Common myeloid progenitor, CD34-positive (primary cell): ENCODE measurements around the gene SNRNP200.

Experiments used
- CTCF ChIA-PET: fragments of 350-600 bp; sonication (Branson Sonifier 250); formaldehyde crosslinking; loops from one replicate; lab custom pipeline; 2021; ENCODE audit warnings: antibody characterized with exemption; lab: Charles Lee
- POLR2A ChIA-PET: fragments of 350-600 bp; sonication (Branson Sonifier 250); formaldehyde crosslinking; loops from one replicate; lab custom pipeline; 2021; ENCODE audit warnings: antibody characterized with exemption; lab: Charles Lee
- DNase-seq, 3 donors: peaks; one replicate each; pipeline versions ENCODE4 v3.0.0 to v3.0.0-alpha.2; 2013
- H3K27ac ChIP-seq, 2 experiments: 1 replicate in 1 of 2; 2 replicates in 1 of 2; pipeline ENCODE4 v1.7.0; 2013; ENCODE audit warnings: inconsistent platforms in 2 of 2, low read length in 2 of 2, mild to moderate bottlenecking in 2 of 2, low read depth in 1 of 2, moderate library complexity in 1 of 2; ENCODE audit not compliant: severe bottlenecking in 2 of 2, insufficient read depth in 1 of 2, poor library complexity in 1 of 2
- H3K27me3 ChIP-seq, 5 experiments: replicated peaks in 2 of 5; 1 replicate in 3 of 5; 2 replicates in 2 of 5; pipeline versions ENCODE4 v1.6.1 to v1.7.0; 2013; ENCODE audit warnings: low read length in 4 of 5, mild to moderate bottlenecking in 2 of 5, moderate library complexity in 2 of 5, inconsistent platforms in 1 of 5; ENCODE audit not compliant: insufficient read depth in 5 of 5, control insufficient read depth in 4 of 5
- H3K36me3 ChIP-seq, 4 experiments: 1 replicate in 2 of 4; 2 replicates in 2 of 4; pipeline versions ENCODE4 v1.6.1 to v1.7.0; 2013; ENCODE audit warnings: low read length in 3 of 4, control low read depth in 1 of 4, mild to moderate bottlenecking in 1 of 4; ENCODE audit not compliant: control insufficient read depth in 4 of 4, insufficient read depth in 4 of 4
- H3K4me1 ChIP-seq, 4 experiments: 1 replicate in 3 of 4; 2 replicates in 1 of 4; pipeline versions ENCODE4 v1.6.1 to v1.7.1; 2013; ENCODE audit warnings: low read length in 3 of 4, mild to moderate bottlenecking in 3 of 4, control low read depth in 1 of 4, inconsistent platforms in 1 of 4, moderate library complexity in 1 of 4; ENCODE audit not compliant: control insufficient read depth in 4 of 4, insufficient read depth in 4 of 4; ENCODE audit errors: control extremely low read depth in 1 of 4
- H3K4me3 ChIP-seq, 7 experiments: 1 replicate in 4 of 7; 2 replicates in 3 of 7; pipeline versions ENCODE4 v1.5.1 to v1.7.0; 2013; ENCODE audit warnings: mild to moderate bottlenecking in 7 of 7, low read length in 6 of 7, moderate library complexity in 6 of 7, inconsistent platforms in 2 of 7, low read depth in 2 of 7, control low read depth in 1 of 7; ENCODE audit not compliant: insufficient read depth in 4 of 7, control insufficient read depth in 1 of 7; ENCODE audit errors: extremely low read depth in 1 of 7
- H3K9me3 ChIP-seq, 5 experiments: 1 replicate in 4 of 5; 2 replicates in 1 of 5; pipeline versions ENCODE4 v1.6.1 to v1.7.1; 2013; ENCODE audit warnings: low read length in 4 of 5, mild to moderate bottlenecking in 2 of 5, inconsistent platforms in 1 of 5, low read depth in 1 of 5, moderate library complexity in 1 of 5; ENCODE audit not compliant: control insufficient read depth in 4 of 5, insufficient read depth in 2 of 5; ENCODE audit errors: control extremely low read depth in 1 of 5
- WGBS: methylation state at CpG from one replicate; pipeline ENCODE4 v1.1.5; 2013; ENCODE audit not compliant: insufficient coverage; 5-methylcytosine and 5-hydroxymethylcytosine counted together

SNRNP200 gene

DNA sequence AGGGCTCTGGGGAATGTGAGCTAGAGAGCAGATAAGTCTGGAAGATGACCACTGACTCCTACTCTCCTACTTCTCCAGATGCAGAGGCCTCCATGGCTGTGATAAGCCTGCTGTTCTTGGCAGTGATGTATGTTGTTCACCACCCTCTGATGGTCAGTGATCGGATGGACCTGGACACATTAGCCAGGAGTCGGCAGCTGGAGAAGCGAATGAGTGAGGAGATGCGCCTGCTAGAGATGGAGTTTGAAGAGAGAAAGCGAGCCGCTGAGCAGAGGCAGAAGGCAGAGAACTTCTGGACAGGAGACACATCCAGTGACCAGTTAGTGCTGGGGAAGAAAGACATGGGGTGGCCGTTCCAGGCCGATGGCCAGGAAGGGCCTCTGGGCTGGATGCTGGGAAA is 21.2 kb upstream of the SNRNP200 start:
- 100% methylated on average over 8 of the region's 8 CpGs for WGBS
- POLR2A ChIA-PET, result no interaction called here
- no peak overlapping the region for H3K27ac ChIP-seq

DNA sequence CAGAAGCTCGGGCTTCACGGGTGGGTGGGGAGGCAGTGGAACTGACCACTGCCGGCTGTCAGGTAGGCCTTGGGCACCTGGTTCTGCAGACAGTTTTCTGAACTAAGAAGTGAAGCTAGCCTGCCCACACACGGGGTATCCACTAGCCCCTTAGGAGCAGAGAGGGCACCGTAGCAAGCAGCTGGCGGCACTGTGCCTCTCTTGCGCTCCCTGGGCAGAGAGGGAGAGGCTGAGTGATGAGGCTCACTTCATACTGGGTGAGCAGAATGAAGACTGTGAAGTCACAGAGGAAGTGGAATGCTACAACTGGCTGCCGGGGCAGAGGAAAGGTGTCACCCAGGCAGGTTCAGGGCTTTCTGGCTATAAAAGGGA is 20.5 kb upstream of the SNRNP200 start:
- Histone ChIP-seq H3K27me3 (no peaks in the 10 kb centered on the region), H3K4me3 (peak overlapping the region; percentile 59 to 89 (median 80)), H3K4me1 (peaks cover 6 to 40% (median 33%) of the 10 kb centered on the region in 4 experiments), H3K36me3 (peaks cover 0 to 33% (median 11%) of the 10 kb centered on the region in 4 experiments), H3K9me3 (no peaks in the 10 kb centered on the region), H3K27ac (no peak overlapping the region)
- 4% methylated on average over 8 of the region's 8 CpGs for whole genome bisulfite sequencing
- POLR2A ChIA-PET, result interaction anchor here (0.7 to 1.2 kb wide), 2 partner anchors 8 to 20 kb away, joined by 4 to 6 read pairs; partner anchors contain the start of gene SNRNP200
- peak in 2 of 3 donors; percentile 40 to 55 for DNase-seq
- CTCF ChIA-PET, result interaction anchor here (0.8 to 3.1 kb wide), 3 partner anchors 8 to 23 kb away, joined by 4 to 17 read pairs (median 5); partner anchors contain the start of gene NCAPH

More for the DNA sequence above, 21.2 kb upstream of the SNRNP200 start:
- CTCF ChIA-PET, result interaction anchor here (1.1 to 1.5 kb wide), 2 partner anchors 19 to 24 kb away, joined by 3 to 5 read pairs; no protein-coding TSS in a partner anchor
- Histone ChIP-seq H3K27me3 (no peaks in the 10 kb centered on the region), H3K4me1 (peaks cover 6 to 34% (median 27%) of the 10 kb centered on the region in 4 experiments), H3K9me3 (no peaks in the 10 kb centered on the region), H3K4me3 (peak overlapping the region in 1 of 7 experiments; percentile 77), H3K36me3 (peaks cover 0 to 33% (median 11%) of the 10 kb centered on the region in 4 experiments)
- DNase-seq, result no peak

DNA sequence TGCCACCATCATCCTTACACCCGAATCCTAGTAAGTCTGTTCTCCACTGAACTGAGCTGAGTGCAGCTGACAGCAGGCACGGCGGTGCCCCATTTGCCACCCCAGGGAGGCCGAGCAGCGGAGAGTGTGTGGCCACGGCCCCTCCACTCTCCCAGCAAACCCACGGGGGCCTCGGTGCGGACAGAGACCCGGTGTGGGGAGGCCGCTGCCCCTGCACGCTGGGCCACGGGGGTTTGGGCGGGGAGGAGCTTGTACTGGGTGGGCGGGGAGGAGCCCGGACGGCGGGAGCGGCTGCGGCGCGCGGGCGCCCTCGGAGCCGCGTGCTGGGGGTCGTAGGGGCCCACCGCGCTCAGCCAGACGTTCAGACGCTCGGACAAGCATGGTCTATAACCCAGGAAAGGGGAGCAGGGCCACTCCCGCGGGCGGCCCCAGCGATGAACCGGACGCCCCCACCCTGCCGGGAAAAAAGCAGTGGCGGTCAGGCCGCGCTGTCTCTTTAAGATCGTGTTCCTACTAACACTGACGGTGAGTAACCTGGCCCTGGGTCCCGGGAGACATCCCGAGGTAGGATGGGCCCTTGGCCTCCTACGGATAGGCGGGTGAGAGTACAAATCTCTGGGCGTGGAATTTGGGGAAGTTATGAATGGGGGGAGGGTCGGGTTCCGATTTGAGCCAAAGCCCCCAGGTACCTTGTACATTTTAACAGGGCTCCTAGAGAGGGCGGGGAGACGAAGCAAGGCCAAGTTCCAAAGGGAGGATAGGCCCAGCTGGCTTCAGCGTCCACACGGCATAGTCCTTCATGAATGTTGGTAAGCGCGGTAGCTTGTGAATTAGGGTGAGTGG is 19.9 kb upstream of the SNRNP200 start, which contains the start of gene ITPRIPL1:
Gene ITPRIPL1 (plus strand): TSS at position 277 of the 843 bp plus-strand sequence. CDS start 523 bp downstream, at position 800.
- H3K36me3 ChIP-seq, result peaks cover 0 to 33% (median 11%) of the 10 kb centered on the region in 4 experiments
- H3K9me3 ChIP-seq, result no peaks in the 10 kb centered on the region
- H3K27me3 ChIP-seq, result no peaks in the 10 kb centered on the region
- under 1% methylated on average over 45 of the region's 58 CpGs for WGBS
- H3K4me3 ChIP-seq, result peak within 1 kb of the TSS; percentile 59 to 89 (median 80)
- peak in 2 of 3 donors; percentile 48 to 50 for DNase-seq
- peak within 1 kb of the TSS in 1 of 2 experiments; percentile 49 for H3K27ac ChIP-seq
- POLR2A ChIA-PET, result interaction anchor here (0.7 to 1.2 kb wide), 3 partner anchors 9 to 20 kb away, joined by 3 to 6 read pairs (median 4); partner anchors contain the start of genes NCAPH and SNRNP200
- CTCF ChIA-PET, result interaction anchor here (0.8 to 5.9 kb wide), 8 partner anchors 9 to 23 kb away, joined by 4 to 25 read pairs (median 6); partner anchors contain the start of gene NCAPH
- peaks cover 7 to 47% (median 39%) of the 10 kb centered on the region in 4 experiments for H3K4me1 ChIP-seq

DNA sequence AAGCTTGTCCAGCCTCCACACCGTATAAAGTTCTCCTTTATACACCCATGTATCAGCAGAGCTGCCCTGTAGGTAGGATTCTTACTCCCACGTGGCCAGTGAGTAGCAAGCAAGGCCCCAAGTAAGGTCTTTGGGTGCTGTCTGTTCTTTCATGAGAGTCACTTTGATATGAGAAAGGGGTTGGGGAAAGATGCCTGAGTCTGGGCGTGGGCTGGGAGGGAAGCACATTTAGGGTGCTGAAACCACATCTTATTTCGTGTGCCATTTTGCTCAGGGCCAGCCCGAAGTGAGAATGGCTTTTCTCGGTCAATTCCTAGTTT is 19.3 kb upstream of the SNRNP200 start:
- Histone ChIP-seq H3K27ac (no peak overlapping the region), H3K4me3 (peak overlapping the region; percentile 59 to 89 (median 80)), H3K36me3 (peaks cover 0 to 31% (median 11%) of the 10 kb centered on the region in 4 experiments), H3K9me3 (no peaks in the 10 kb centered on the region), H3K27me3 (no peaks in the 10 kb centered on the region), H3K4me1 (peaks cover 8 to 50% (median 43%) of the 10 kb centered on the region in 4 experiments)
- ChIA-PET CTCF (interaction anchor here (1.3 to 5.9 kb wide), 6 partner anchors 9 to 22 kb away, joined by 5 to 25 read pairs (median 8); partner anchors contain the start of gene NCAPH), POLR2A (interaction anchor here (1.1 to 1.2 kb wide), 2 partner anchors 11 to 19 kb away, joined by 3 to 4 read pairs; partner anchors contain the start of genes NCAPH and SNRNP200)
- 11% methylated on average over 5 of the region's 6 CpGs for WGBS
- peak in 2 of 3 donors; percentile 57 to 68 for DNase-seq

DNA sequence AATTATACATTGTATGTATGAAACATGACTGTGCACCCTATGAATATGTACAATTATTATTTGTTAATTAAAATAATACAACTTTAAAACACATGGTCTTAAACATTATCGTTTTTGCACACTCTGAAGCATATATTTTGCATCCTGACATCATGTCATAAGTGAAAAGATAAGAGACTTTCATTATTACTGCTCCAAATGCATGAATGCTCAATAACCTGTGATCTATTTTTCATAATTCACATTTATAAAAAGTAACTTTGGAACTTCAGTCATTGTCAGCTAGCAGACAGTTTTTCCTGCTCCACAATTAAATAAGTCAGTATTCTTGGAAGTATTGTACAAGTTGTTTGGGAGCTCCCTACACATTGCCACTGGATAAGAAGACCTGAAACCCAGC is 18.5 kb upstream of the SNRNP200 start:
- Histone ChIP-seq H3K27me3 (no peaks in the 10 kb centered on the region), H3K9me3 (no peaks in the 10 kb centered on the region), H3K27ac (no peak overlapping the region), H3K36me3 (peaks cover 0 to 26% (median 11%) of the 10 kb centered on the region in 4 experiments), H3K4me3 (no peak overlapping the region), H3K4me1 (peaks cover 8 to 58% (median 50%) of the 10 kb centered on the region in 4 experiments)
- POLR2A ChIA-PET, result interaction anchor here (1.1 kb wide), 1 partner anchor 11 kb away, joined by 4 read pairs; the partner anchor contains the start of gene NCAPH
- DNase-seq, result no peak
- no CpG with 5 or more reads among the region's 1 CpG for WGBS
- CTCF ChIA-PET, result interaction anchor here (1.5 to 5.9 kb wide), 5 partner anchors 10 to 22 kb away, joined by 6 to 25 read pairs (median 9); partner anchors contain the start of gene NCAPH

DNA sequence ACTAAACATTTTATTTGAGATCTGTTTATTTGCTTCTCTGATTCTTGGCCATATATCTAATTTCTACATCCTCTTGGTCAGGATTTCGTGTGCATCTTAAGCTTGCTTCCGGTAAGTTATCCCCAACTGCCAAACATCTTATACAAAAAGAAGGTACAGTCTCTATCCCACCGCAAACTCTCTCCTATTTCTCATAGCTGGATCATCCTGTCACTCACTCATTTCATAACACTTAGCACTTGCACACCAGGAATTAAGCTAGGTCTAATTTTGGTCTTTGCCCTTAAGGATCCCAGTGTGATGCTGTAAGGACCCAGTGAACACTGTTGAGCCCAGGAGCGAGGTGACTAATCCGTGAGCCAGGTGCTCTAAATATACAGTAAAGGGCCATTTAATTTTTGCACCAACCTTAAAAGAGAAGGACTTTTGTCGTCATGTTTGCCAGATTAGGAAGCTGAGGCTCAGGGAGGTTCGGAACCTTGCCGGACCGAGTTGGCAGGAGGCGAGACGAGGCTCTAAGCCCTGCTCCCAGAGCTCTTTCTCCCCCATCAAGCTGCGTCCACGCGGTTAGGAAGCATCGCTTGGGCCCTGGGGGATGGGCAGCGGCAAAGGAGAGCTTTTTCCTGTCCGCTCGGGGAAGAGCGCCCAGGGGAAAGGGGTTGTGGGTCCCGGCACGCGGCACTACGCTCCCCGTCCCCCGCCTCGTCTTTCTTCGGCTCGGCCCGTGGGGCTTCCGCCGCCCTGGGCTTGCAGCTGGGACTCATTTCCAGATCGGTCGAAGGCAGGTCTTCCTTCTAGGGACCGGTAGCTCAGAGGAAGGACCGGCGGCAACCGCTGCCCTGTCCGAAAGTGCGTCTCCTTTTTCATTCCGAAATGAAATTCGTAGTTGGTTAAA is 15.6 kb upstream of the SNRNP200 start:
- ChIA-PET POLR2A (interaction anchor here (0.9 to 2.3 kb wide), 4 partner anchors 15 to 24 kb away, joined by 3 to 6 read pairs (median 4); partner anchors contain the start of genes NCAPH and SNRNP200), CTCF (interaction anchor here (0.9 to 5.9 kb wide), 10 partner anchors 10 to 218 kb away, joined by 3 to 29 read pairs (median 4); partner anchors contain the start of genes NCAPH and SNRNP200)
- peak in 2 of 3 donors; percentile 48 to 62 for DNase-seq
- Histone ChIP-seq H3K27ac (peak overlapping the region; percentile 15 to 74), H3K27me3 (no peaks in the 10 kb centered on the region), H3K4me1 (peaks cover 13 to 71% (median 64%) of the 10 kb centered on the region in 4 experiments), H3K4me3 (peak overlapping the region; percentile 62 to 87 (median 84)), H3K9me3 (no peaks in the 10 kb centered on the region), H3K36me3 (peaks cover 0 to 3% (median 1%) of the 10 kb centered on the region in 4 experiments)
- WGBS, result under 1% methylated on average over 34 of the region's 41 CpGs
